HG03097 (cell line): ENCODE data around the gene RHOBTB3.
A peak's percentile ranks its signal among the peaks of the same experiment; 100 is the strongest.

Source experiments
- ATAC-seq: cut with Tn5 transposase; IDR thresholded peaks from one replicate; pipeline ENCODE4 v1.9.1; 2021; ENCODE audit not compliant: unreplicated experiment, low FRiP score

The RHOBTB3 gene

DNA sequence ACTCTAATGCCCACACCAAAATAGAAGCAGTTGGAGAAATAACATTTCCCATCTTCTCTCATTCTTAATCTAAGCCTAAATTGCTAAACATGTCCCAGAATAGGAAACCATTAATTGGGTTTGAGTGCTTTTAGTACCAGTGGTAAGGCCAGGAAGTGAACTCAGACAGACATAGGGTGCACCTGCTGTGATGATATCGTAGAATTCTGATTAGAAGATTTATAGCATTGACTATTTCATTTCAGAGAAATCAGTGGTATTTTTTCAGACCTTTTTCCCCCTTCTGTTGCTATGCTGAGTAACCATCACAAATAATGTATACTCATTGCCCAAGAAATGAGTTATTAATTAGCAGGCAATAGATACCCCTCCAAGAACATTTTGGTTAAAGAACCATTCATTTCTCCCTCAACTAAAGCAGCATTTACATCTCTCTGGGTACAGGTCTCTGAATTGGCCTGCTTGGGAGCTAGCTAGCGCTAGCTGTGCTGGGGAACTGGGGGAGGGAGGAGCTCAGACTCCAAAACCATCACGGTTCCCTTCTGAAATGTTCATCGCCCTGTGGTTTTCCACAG, 84.1 kb downstream of the RHOBTB3 start:
- ATAC-seq = no peak

DNA sequence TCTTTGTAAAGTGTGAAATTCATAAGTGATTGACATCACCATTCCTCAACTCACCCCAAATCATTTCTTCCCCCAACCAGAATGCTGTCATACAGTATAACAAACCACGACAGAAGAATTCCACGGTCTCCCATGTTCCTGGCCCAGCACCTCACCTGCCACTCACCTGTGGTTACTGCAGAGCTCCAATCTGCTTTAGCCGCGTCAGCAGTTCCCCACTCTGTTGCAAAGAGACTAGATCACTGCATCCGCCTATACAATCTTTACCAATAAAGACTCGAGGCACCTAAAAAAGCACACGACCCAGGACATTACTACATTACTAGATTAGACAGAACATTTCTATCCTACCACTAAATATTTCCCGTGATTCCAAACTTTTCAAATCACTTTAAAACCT, 85.2 kb downstream of the RHOBTB3 start:
- ATAC-seq = no peak

DNA sequence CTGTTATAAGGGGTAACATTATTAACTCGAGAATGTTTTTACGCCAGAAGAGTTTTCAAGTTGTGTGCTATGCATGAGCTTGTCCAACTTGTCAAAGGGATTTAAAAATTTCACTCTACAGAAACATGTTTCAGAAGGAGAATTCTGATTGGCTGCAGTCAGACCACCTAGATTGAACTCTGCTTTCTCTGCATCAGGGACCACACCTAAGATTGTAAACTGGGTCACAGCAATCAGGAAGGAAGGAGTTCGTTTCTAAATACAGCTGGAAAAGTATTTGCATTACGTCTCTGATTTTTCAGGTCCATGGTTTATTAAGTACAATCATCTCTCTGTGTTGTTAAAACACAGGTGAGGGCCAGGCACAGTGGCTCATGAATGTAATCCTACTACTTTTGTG, 85.6 kb downstream of the RHOBTB3 start:
- no peak for ATAC-seq

DNA sequence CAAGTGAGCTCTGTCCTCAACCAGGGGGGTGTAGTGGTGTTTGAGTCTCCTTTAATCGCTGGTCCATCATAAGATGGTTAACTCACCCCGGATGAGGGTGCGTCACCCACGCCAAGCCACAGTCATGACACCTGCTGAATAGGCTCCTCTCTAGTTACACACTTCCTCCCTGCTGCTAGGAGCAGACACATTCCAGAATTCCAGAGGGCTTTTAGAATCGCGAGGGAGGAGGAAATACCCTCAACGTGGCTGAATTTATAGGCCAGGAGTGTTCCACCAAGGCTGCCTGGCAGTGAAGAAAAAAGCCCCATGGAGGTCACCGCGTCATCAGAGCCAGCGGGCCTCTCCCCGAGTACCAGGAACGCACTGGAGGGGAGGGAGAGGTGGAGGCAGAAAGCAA, 86.3 kb downstream of the RHOBTB3 start:
- no peak for ATAC-seq

DNA sequence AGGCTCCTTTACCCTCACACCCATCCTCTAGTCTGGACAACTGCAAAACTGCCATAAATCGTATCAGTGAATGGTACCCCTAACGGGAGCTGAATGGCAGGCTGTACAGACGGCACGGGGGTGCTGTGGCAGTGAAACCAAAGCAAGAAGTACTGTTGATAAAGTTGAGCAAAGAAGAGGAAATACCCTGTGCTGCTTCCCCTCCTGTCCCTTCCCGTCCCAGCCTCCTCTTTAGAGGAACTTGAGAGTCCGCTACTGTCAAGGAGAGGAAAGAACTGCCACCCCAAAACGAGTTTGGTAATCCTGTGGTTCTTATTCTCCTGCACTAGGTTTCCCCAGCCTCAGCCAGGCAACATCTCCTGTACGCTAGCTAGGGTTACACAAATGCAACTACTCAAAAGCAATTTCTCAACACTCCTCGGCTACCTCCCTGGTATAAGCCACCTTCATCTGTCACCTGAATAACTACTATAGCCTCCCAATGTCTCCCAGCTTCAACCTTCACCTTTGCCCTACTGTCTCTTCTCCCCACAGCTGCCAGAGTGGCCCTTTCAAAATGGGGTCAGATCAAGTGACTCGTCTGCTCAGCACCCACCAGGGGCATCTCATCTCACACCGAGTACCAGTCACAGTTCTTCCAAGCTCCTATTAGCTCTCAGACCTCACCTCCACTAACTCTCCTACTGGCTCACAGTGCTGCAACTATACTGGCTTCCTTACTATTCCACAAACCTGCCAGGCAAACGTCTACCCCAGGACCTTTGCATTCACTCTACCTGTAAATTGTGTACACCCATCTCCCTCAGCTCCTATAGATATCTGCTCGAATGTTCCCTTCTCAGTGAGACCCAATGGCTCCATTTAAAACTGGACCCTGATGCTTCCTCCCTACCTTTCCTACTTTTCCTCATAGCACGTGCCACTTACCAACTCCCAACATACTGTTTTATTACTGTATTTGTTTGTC, 87.3 kb downstream of the RHOBTB3 start:
- ATAC-seq = no peak

DNA sequence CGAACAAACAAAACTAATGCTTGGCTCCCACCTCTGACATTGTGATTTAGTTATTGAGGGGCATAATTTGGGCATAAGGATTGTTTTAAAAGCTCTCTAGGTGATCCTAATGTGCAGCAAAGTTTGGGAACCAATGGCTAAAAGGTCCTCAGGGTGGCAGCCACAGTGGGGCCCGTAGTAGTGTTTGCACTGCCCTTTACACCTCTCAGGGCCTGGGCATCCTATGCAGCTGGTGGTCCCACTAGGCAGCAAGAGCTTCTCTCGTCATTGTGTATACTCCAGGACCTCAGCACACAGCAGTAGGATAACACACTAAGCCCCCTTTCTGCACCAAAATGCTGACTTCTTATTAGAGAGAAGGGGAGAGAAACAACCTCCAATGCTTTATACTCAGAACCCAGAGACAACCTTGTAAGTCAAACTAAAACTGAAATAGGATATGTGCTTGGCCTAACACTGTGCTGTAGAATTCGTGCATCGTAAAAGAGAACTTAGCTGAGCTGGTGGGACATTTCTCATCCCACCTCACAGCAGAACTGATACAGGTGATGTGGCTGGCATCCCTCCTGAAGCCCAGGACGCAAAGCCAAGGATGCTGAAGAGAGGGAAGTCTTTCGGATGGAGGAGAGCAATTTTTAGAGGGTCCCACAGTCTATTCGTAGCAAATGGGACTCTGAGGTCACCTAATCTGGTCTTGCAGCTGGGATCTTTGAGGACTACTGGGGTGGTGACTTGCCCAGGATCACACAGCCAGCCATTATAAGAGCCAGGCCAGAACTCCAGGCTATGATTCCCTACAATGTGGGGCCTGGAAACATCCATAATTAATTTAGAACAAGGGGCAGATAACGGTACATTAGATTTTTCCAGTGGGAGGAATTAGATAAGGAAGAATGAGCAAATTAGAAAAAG, 90.2 kb downstream of the RHOBTB3 start:
- ATAC-seq = no peak

DNA sequence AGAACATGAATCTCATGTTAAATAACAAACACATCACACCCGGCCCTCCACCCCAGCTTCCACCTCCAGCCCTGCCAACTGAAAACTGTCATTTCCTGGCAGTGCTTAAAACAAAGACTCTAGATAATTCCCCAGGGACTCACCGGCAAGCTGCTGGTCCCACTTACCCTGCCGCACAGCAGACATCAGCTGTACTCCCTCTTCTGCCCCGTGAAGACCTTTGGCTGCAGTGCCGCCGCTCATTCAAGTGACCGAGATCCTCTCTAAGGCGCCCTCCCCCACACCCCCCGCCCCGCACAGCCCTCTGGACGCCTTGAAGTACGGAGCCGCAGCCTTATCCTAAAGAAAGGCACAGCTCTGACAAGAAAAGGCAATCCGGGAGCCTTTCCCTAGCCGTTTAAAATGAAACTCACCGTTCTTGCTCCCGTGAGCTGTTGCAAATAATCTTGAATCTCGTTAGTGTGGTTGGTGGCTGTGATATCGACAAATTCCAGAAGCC, 91.0 kb downstream of the RHOBTB3 start:
- peak; percentile 41 for ATAC-seq

DNA sequence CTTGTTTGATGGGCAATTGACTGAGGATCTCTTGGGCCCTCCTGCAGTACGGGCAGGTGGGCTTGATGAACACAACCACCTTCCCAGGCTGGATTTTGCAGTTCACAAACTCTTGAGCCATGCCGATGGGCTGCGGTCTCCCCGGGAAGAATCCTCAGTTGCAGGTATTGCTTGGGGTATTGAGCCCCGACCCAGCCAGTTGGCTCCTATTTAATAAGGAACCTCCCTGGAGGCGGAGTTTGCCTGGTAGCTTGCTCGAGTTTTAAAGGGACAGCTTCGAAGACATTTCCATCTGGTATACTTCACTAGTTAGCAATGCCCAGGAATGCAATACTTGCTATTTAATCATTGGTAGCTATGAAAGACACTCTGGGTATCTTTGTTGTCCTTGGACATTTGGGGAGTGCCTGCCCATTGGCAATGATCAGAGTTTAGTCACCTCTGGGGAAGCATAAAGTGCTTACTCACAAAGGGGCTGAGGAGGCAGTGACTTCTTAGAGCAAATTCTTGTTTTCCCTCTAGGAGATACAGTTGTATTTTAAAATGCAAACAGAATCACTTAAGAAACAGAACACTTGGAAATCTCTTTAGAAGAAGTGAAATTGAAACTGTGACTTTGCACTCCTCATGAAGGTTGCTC, 91.5 kb downstream of the RHOBTB3 start, which contains the start of gene GLRX:
Gene GLRX (minus strand): TSS at position 185 of the 640 bp plus-strand sequence. CDS start 64 bp downstream, at position 121.
- ATAC-seq = no peak

DNA sequence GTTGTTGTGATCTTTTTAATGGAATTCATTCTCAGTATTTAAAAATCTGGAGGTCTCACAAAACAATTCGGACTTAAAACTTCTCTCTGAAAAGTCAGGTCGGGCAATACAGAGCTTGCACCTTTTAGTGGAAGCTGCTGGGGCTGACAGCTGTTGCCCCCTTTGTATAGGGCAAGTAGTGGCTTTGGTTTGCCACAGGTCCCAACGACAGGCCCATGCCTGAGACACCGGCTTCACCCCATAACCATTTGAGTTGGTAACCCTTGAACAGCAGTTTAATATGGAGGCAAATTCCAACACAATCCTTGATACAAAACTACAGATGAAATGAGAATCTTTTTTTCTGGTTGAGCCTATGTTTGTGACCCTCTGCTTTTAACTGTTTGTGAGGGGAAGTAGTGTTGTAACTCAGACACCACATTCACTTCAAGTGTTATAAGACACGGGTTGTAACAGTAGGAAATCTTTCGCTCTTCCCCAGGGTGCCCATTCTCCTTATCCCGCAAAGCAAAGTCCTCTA, 92.1 kb downstream of the RHOBTB3 start:
- ATAC-seq = no peak

DNA sequence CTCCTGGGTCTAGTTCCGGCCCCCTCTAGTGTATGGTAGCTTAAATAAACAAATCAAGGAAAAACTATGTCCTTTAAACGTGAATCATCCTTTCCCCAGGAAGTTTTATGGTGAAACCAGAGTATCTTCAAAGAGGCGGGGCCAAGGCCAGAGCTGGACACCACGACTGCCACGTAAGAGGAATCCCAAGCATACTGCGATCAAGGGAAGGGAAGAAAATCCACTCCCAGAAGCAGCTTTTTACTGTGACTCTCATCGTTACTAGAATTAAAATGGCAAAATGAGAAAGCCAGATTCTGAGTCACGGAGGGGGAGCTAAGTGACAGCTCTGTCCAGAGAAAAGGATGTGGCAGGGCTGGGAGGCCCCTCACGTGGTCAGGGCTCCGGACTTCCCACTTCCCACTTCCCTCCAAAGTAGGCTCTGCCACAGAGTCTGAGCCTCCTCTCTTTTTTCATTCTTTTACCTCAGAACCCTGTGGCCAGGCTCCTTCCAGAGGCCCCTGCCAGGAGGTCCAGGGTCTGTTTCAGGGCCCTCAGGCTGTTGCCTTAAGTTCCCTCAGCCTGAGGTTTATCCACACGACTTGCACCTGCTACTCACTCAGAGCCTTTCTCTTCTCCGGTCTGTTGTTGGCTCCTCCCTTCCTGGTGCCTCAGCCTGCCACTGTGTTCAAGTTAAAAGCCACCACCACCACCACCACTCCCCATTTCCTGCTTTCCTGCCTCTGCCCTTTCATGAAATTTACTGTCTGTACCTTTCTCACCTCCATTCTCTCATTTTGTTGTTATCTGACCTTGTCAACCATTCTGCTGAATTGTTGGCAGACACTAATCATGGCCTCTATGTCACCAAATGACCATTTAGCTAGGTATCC, 92.8 kb downstream of the RHOBTB3 start:
- ATAC-seq = peak; percentile 42

DNA sequence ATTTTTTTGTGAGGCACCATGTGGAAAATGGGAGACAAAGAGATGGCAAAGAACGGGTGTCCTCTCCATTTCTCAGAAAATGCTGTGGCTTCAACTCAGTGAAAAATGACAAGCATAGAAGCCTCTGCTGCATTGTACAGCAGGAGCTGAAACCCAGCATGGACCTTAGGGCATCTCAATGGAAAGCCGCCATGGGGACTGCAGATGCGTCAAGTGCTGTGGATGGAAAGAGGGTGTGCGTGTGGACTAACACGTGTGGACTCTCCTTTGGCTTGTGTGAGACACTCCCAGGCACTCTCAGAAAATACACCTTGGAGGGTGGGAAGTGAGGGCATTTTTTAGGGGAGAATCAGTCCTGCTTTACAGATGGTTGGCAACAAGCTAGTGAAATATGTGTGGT, 93.6 kb downstream of the RHOBTB3 start:
- ATAC-seq = no peak

DNA sequence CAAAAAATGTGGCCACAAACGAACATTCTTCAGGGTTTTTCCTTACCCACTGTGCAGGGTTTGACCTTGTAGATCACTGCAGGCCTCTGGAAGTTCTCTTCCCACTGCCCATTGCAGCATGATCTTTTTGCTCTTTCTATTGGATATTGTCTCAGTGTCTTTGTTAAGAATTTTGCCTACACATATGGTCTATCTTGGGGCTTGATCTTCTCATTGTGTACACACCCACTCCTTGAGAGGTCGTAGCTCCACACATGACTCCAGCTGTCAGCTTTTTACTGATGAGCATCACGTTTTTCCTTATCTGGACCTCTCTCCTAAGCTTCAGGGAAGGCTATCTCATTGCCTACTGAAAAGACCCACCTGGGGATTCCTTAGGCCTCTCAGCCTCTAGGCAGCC, 94.4 kb downstream of the RHOBTB3 start:
- ATAC-seq = no peak

DNA sequence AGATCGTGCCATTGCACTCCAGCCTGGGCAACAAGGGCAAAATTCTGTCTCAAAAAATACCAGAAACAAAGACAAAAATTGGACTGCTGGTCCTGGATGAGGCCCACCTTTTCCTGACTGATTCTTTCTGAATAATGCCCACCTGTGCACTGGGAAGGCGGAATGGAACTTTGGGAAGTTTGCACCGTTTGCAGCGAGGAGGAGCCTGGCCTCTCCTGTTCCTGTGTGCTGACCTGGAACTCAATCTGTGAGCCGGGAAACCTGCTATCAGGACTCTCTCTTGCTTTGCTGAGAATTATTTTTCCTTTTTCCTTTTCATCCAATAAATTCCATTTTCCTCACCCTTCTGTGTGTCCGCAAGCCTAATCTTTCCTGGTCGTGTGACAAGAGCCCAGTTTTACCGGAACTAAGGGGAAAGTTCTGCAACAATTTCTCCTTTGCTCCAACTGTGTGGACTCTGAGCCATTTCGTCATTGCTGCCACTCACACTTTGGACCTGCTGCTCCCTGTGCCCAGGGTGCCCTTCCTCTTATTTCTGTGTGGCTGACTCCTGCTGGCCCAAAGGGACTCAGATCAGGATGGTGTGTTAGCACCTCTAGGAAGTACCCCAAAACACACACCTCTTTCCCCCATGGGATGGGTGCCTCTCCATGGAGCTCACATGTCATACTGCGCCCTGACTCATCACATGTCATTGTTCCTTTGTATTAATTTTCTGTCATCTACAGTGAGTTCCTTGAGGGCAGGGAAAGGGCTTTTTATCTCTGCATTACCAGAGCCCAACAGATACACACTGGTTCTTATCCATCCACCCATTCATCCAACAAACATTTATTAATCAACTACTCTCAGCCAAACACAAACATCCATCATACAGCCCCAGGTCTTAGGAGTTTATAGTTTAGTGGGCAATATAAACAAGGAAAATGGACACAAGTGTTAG, 96.1 kb downstream of the RHOBTB3 start:
- ATAC-seq = no peak

DNA sequence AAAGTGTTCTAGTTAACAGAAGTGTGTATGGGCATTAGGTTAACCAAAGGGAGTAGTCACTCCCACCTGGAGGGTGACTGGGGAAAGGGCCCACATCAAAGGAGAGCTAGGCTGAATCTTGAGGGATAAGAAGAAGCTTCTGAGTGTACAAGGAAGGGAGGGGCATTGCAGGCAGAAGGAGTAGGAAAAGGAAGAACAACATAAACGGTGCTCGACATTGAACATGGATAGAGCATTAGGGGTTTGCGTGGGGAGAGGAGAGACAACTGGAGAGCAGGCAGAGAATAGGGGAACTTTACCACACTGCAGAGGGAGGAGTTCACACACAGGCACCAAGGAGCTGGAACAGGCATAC, 96.7 kb downstream of the RHOBTB3 start:
- ATAC-seq = no peak

DNA sequence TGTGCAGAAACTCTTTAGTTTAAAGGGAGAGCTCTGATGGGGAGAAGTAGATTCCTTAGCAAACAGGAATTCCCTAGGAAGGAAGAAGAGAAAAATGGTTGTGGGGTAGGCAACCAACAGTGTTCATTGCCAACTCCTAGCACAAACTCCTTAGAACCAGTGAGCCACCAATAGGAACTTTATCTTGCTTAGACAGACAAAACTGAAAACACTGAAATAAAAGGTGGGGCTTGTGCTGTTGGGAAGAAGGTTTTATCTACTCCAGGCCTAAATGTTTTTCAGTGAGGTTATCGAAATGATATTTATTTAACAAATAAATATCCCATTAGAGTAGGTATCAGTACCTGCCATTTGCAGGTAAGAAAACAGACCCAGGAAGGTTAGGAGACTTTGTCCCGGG, 99.1 kb downstream of the RHOBTB3 start:
- ATAC-seq = no peak

DNA sequence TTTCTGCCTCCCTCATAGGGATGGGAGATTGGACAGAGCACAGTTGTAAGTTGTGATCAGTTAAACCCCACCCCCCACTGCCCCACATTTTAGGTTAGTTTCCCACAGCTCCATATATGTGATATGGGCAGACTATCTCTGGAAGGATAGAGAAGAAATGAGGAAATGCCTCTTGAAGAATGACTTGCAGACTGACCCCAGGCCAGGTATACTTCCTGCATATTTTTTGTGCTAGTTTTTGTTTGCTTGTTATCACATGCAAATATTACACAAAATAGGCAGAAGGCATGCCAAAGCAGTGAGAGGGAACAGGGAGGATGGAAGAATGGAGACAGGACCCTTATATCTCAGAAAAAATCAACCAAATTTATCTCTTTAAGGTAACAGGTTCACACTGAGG, 101.5 kb downstream of the RHOBTB3 start:
- ATAC-seq = no peak

DNA sequence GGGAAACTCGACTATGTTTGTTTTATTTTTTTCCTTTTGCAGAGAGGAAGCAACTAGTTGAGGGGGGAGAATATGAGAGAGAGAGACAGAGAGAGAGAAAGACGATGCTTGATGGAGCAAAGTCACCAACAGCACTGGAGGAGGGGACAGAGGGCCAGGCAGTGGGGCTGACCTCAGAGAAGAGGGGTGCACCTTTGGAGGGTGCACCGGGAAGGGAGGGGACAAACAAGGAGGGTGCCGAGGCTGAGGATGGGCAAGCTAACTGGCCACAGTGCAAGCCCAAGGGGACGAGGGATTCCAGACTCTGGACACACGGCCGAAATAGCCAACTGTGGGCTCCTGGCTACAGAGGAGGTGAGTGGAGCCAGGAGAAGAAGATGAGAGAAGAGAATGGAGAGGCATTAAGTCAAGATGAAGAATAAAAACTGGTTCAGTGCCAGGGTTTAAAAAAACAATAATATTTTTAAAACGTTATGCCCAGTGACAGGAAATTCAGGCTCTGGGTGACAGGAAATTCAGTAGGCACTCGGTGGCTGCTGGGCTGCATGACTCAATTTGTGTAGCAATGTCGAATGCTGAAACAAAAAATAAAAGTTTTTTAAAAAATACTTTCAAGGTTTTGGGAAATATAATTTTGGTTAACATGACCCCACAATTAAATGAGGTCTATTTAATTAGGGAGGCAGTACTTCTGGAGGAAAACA, 104.7 kb downstream of the RHOBTB3 start:
- ATAC-seq = no peak

DNA sequence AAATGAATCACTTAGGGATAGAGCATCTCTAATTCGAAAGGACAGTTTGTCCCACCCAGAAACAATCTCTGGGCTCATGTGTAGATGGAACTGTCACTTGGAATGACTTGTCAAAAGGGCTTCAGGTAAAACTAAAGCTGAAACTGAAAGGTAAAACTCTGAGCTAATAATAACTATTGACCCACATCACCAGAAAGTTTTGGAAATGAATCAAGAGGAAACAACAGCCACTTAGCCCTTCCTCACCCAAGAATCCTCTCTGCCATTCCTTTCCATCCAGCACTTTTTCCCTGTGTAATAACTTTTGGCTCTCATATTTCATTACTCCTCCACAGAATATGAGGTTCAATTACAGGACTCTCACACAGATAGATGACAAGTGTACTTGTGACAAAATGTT, 105.4 kb downstream of the RHOBTB3 start:
- no peak for ATAC-seq
